GM12878 (cell line): Measurements from ENCODE around the gene SLC25A20. TPM values are rescaled to one million over a fixed set of nuclear protein-coding genes. Genes with fewer than 3 reads are reported as not detected.

Source experiments
- ASH2L ChIP-seq: fragments of 300-600, 200-600 bp; sonication (generic); IDR thresholded peaks from 2 replicates; pipeline ENCODE4 v1.6.1; 2017; ENCODE audit warnings: low read depth, mild to moderate bottlenecking, borderline replicate concordance
- CBFB ChIP-seq: IDR thresholded peaks from 2 replicates; pipeline ENCODE4 v1.6.1; 2016; ENCODE audit warnings: antibody characterized with exemption, low read depth
- CREB1 ChIP-seq: IDR thresholded peaks from 2 replicates; pipeline ENCODE4 v1.6.1; 2012; ENCODE audit warnings: low read depth, mild to moderate bottlenecking, inconsistent platforms
- FOXM1 ChIP-seq: IDR thresholded peaks from 2 replicates; pipeline ENCODE4 v1.6.1; 2012; ENCODE audit warnings: low read depth, mild to moderate bottlenecking, inconsistent platforms, low read length, moderate library complexity
- GABPA ChIP-seq: IDR thresholded peaks from 2 replicates; pipeline ENCODE4 v1.6.1; 2014; ENCODE audit warnings: antibody characterized with exemption, low read depth, mild to moderate bottlenecking, inconsistent platforms
- JUNB ChIP-seq: IDR thresholded peaks from 2 replicates; pipeline ENCODE4 v1.6.1; 2016; ENCODE audit warnings: antibody characterized with exemption, mild to moderate bottlenecking
- JUND ChIP-seq: IDR thresholded peaks from 2 replicates; pipeline ENCODE4 v1.6.1; 2012; ENCODE audit warnings: low read depth, mild to moderate bottlenecking, low read length, improper control_type of control experiment, moderate library complexity
- LARP7 ChIP-seq: fragments of 450-650 bp; IDR thresholded peaks from 2 replicates; pipeline ENCODE4 v1.6.1; 2017; ENCODE audit warnings: mild to moderate bottlenecking
- MAX ChIP-seq: IDR thresholded peaks from 2 replicates; pipeline ENCODE4 v1.6.1; 2012; ENCODE audit warnings: low read depth, low read length, improper control_type of control experiment
- MLLT1 ChIP-seq: fragments of 450-650 bp; IDR thresholded peaks from 2 replicates; pipeline ENCODE4 v1.6.1; 2016; ENCODE audit warnings: mild to moderate bottlenecking
- NKRF ChIP-seq: fragments of 450-650 bp; conservative IDR thresholded peaks from 2 replicates; pipeline ENCODE4 v1.6.1; 2017; ENCODE audit warnings: mild to moderate bottlenecking, moderate library complexity
- POLR2A ChIP-seq: IDR thresholded peaks from 2 replicates; pipeline ENCODE4 v1.6.1; 2011; ENCODE audit warnings: low read depth, mild to moderate bottlenecking, low read length
- POLR2AphosphoS5 ChIP-seq: IDR thresholded peaks from 2 replicates; pipeline ENCODE4 v1.6.1; 2011; ENCODE audit warnings: mild to moderate bottlenecking, low read length, inconsistent platforms
- POU2F2 ChIP-seq: IDR thresholded peaks from 3 replicates; pipeline ENCODE4 v1.6.1; 2011; ENCODE audit warnings: low read depth, mild to moderate bottlenecking, low read length, borderline replicate concordance
- PRDM15 ChIP-seq: fragments of 450-650 bp; formaldehyde crosslinking; IDR thresholded peaks from 2 replicates; pipeline ENCODE4 v1.4.0; 2020; ENCODE audit warnings: mild to moderate bottlenecking, moderate library complexity
- RAD21 ChIP-seq: IDR thresholded peaks from 2 replicates; pipeline ENCODE4 v1.6.1; 2011; ENCODE audit warnings: mild to moderate bottlenecking, low read depth, low read length, moderate library complexity; ENCODE audit not compliant: insufficient read depth
- RB1 ChIP-seq: fragments of 450-650 bp; formaldehyde crosslinking; IDR thresholded peaks from 2 replicates; pipeline ENCODE4 v1.6.1; 2017; ENCODE audit warnings: mild to moderate bottlenecking, borderline replicate concordance
- RBBP5 ChIP-seq: fragments of 200-600 bp; sonication (generic); conservative IDR thresholded peaks from 2 replicates; pipeline ENCODE4 v1.6.1; 2016
- RFX5 ChIP-seq: IDR thresholded peaks from 2 replicates; pipeline ENCODE4 v1.6.1; 2011; ENCODE audit warnings: low read depth, low read length, improper control_type of control experiment
- RUNX3 ChIP-seq: IDR thresholded peaks from 2 replicates; pipeline ENCODE4 v1.6.1; 2012; ENCODE audit warnings: low read length, inconsistent platforms
- SMAD1 ChIP-seq: fragments of 450-650 bp; IDR thresholded peaks from 2 replicates; pipeline ENCODE4 v1.6.1; 2018; ENCODE audit warnings: mild to moderate bottlenecking, low read depth; ENCODE audit not compliant: partially characterized antibody
- STAT3 ChIP-seq: IDR thresholded peaks from 2 replicates; pipeline ENCODE4 v1.6.1; 2011; ENCODE audit warnings: low read depth, low read length, improper control_type of control experiment
- TAF1 ChIP-seq: IDR thresholded peaks from 2 replicates; pipeline ENCODE4 v1.6.1; 2011; ENCODE audit warnings: mild to moderate bottlenecking, low read depth, low read length, borderline replicate concordance
- YBX1 ChIP-seq: fragments of 450-650 bp; IDR thresholded peaks from 2 replicates; pipeline ENCODE4 v1.6.1; 2016; ENCODE audit warnings: antibody characterized with exemption
- ZBED1 ChIP-seq: IDR thresholded peaks from 2 replicates; pipeline ENCODE4 v1.6.1; 2016; ENCODE audit warnings: borderline replicate concordance
- ZZZ3 ChIP-seq: IDR thresholded peaks from 2 replicates; pipeline ENCODE4 v1.6.1; 2011; ENCODE audit warnings: low read depth; ENCODE audit not compliant: control insufficient read depth, insufficient read length
- polyA plus RNA-seq, 11 experiments: library from polyadenylated mRNA; depleted of rRNA in 4 of 11; unstranded in 6 of 11; stranded (reverse) in 5 of 11; fragments of >200 nt; fragmentation: Nextera tagmentation in 4 of 11; fragmentation: Illumina TruSeq in 1 of 11; extraction: Ambion mirVana in 4 of 11; extraction: Trizol in 1 of 11; gene quantifications; 1 replicate in 1 of 11; 2 replicates in 10 of 11; pipeline versions ENCODE4 v1.2.1 to v1.2.3, GENCODE V29; 2011 to 2016; ENCODE audit warnings: inconsistent platforms in 2 of 11, missing spikeins in 2 of 11, low read depth in 1 of 11
- total RNA-seq, 4 experiments: library from RNA; depleted of rRNA in 3 of 4; stranded (reverse); fragments of >200 nt in 3 of 4; fragmentation: Illumina TruSeq in 1 of 4; extraction: Trizol in 1 of 4; gene quantifications; 2 replicates each; pipeline versions ENCODE4 v1.2.1 to v1.2.3, GENCODE V29; 2013 to 2021

SLC25A20 gene
- total and polyA plus RNA-seq, 10 of the 15 experiments (the other 5 are each of a cell fraction or from before 2014, with no cell fraction given), result 12.9 to 38.6 (median 22.1) TPM

- no peak for TF ChIP-seq PRDM15 (CRISPR knock-in tag)
- TF ChIP-seq RAD21, result peak; percentile 51
- no peak for TF ChIP-seq STAT3
- TF ChIP-seq ASH2L, result peak; percentile 87; the same call in 1 of the 2 replicates
- TF ChIP-seq POLR2AphosphoS5, result peak; percentile 87
- TF ChIP-seq MAX, result peak; percentile 13; the same call in 1 of the 2 replicates
- no peak for TF ChIP-seq SMAD1
- TF ChIP-seq YBX1, result no peak
- peak; percentile 96 for TF ChIP-seq RUNX3
- no peak for TF ChIP-seq JUNB
- 0 out of 2 replicates have a peak, but pooled peaks have one; percentile 40 for TF ChIP-seq TAF1
- no peak; the same call in 2 of the 3 replicates for TF ChIP-seq POU2F2
- TF ChIP-seq NKRF, result peak; percentile 74
- TF ChIP-seq JUND, result no peak
- TF ChIP-seq CREB1, result peak; percentile 91
- TF ChIP-seq POLR2A, result peak; percentile 83
- TF ChIP-seq MLLT1, result peak; percentile 89
- TF ChIP-seq RFX5, result no peak
- TF ChIP-seq RB1, result peak; percentile 49; the same call in 1 of the 2 replicates
- peak; percentile 97 for TF ChIP-seq CBFB
- peak; percentile 77 for TF ChIP-seq LARP7
- peak; percentile 91; the same call in 1 of the 2 replicates for TF ChIP-seq RBBP5
- TF ChIP-seq GABPA, result peak; percentile 94
- peak; percentile 99 for TF ChIP-seq ZBED1
- peak; percentile 76 for TF ChIP-seq FOXM1
- no peak for TF ChIP-seq ZZZ3
Observed at GRCh38 chr3:48918388-48919214, 19.9 kb upstream of the SLC25A20 start, which contains the start of gene ARIH2 (continued).
